A204.1 (cell line): ENCODE results near the gene ERG.

ENCODE experiments used
- FAIRE-seq: peaks from 2 replicates; lab custom pipeline; 2012; peaks lifted over from hg19 to GRCh38; lab: Jason Lieb, UNC

The ERG gene

GRCh38 chr21:38433471-38433870 lies 64.8 kb downstream of the ERG start:
- FAIRE-seq: no peak

DNA sequence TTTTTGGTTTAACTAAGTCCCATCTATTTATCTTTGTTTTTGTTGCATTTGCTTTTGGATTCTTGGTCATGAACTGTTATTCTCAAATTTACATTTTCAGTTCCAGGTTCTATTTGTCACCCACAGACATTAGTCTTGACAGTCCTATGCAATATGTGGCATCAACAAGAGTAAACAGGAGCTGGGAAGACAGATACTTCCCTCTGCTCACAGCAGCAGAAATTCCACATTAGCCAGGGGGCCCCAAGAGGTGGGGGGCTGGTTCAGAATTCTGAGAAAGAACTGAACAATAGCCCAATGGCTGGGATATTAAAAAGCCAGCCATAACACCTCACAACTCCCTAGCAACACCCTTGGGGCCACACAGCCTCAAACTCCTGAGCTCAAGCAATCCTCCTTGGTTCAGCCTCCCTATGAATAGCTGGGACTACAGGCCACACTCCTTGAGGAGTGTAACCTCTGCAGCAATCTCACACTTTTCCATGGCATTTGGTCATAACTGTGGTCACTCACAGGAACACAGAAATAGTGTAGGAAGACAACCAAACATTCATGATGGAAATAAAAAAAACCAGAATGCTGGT lies 67.8 kb downstream of the ERG start:
- FAIRE-seq: no peak

- no peak for FAIRE-seq
Observed at GRCh38 chr21:38429011-38429410, 69.3 kb downstream of the ERG start.

- FAIRE-seq: no peak
Observed at GRCh38 chr21:38428211-38428610, 70.1 kb downstream of the ERG start.

DNA sequence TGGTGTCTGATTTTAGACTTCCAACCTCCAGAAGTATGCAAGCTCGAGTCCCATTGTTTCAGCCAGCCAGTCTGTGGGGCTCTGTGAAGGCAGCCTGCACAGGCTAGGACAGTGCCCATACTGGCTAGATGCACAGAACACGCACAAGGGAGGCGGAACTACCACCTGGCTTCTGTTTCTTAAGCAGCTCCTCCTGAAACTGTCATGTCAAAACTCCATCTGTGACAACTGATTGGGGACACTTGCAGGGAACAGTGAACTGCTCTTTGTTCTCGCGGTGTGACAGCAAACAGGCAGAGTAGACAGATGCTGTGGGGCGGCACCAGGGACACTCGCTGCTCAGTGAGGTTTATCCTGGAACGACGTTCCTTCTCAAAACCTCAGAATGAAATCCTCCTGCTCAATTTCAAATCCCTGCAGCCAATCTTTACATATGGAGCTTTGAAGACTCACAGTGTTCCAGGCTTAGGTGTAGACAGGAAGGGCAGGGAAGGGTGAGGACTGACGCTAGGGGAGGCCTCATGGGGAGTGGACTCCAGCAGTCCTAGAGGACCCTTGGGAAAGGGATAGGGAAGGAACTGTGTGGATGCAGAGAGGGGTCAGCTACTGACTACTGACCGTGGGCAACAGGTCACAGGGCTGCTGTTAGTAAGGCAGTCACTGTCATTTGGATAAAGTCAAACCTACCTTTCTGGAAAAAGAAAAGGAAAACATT lies 73.8 kb downstream of the ERG start:
- FAIRE-seq: no peak

DNA sequence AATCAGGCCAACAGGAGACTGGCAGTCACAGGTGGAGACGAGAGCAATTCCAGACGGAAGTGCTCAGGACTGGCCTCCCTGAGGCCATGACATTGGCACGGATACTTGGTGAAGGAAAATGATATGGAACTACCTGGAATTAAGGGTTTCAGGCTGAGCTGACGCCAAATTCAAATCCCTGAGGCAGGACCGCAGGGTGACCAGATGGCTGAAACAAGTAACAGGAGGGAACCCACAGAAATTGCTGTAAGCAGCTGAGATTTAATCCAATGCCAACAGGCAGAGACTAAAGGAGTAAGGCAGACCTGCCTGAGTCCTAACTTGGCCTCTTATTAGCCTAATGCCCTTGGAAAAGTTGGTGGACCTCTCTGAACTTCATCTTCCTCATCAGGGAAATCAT lies 76.2 kb downstream of the ERG start:
- no peak for FAIRE-seq

GRCh38 chr21:38420140-38420539 lies 78.1 kb downstream of the ERG start:
- no peak for FAIRE-seq

- FAIRE-seq: no peak
Observed at GRCh38 chr21:38417726-38418125, 80.6 kb downstream of the ERG start.

DNA sequence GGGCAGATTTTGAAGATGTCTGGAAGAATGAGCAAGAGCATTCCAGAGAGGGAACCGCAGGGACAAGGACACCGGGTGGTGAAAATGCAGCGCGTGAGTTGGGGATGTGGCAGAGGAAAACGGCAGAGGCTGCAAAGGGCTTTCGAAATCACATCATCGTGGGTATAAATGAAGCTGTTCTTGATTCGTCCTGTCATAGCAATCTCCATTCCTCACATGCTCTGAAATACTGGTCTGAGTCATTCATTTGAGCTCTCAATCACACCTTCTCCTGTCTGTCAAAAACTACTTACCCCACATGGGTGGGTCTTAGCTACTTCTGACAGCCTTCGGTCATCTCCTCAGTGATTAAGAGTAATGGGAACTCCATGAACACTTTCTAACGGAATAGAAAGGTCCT lies 81.5 kb downstream of the ERG start:
- FAIRE-seq: no peak

DNA sequence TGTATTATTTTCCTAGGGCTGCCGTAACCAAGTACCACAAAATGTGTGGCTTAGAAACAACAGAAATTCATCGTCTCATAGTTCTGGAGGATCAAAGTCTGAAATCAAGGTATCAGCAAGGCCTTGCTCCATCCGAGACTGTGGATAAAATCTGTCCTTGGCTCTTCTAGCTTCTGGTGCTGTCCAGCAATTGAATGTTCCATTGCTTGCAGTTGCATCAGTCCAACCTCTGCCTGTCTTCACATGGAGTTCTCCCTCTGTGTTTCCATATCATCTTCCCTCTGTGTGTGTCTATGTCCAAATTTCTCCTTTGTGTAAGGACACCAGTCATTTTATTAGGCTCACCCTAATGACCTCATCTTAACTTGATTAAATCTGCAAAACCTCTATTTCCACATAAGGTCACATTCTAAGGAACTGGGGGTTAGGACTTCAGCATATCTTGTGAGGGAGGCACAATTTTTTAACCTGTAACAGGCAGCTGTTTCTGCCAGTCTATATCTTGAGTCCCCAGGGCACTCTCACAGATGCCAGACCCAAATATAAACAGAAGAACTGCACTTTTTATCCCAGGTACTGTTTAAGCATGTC lies 84.2 kb downstream of the ERG start:
- FAIRE-seq: no peak

GRCh38 chr21:38410466-38410865 lies 87.8 kb downstream of the ERG start:
- no peak for FAIRE-seq

DNA sequence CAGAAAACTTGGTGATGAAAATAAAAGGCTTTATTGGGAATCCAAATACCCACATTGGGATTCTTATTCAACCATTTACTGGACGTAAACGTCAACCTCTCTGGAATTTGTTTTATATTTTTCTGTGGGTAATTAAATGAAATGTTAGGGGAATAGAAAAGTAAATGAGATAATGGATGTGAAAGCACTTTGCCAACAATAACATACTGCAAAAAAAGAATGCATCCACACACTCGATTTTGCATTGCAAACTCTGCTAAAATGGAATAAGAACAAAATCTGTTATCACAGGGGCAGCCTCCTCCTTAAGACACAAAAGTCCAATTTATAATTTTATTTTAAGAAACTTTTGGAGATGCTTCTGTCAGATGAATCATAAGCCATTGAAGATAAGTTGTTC lies 88.4 kb downstream of the ERG start:
- FAIRE-seq: no peak

- no peak for FAIRE-seq
Observed at GRCh38 chr21:38404177-38404576, 94.1 kb downstream of the ERG start.

DNA sequence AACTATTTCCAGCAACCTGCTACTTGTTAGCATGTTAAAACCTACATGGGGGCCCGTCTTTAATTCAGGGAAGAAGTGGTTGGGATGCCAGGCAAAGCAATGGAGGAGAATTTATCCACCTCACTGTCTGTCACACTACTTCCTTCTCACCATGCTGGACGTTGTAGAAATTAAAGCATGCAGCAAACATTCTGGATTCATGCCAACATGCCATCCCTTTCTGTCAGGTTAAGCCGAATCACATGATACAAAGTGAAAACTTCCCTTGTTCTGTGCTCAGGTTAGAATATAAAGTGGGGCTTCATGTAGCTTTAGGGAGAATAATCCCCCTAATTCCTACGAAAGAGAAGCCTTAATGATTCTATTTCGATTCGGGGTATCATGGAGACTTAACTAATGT lies 95.5 kb downstream of the ERG start:
- no peak for FAIRE-seq

DNA sequence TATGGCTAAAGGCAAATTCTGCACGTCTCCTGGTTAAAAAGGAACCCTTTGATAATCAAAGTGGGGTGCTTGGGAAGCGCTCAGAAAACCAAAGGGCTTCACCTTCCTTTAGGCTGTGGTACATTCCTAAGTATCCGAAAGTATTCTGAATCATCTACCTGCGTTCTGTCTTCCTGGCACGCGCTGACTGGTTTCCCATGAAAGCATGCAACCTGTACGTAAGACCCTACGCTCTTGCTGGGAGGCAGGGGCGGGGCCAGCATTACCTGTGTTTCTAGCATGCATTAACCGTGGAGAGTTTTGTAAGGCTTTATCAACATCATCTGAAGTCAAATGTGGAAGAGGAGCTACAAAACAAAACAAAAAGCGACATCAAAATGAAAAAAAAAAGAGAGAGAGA lies 96.0 kb downstream of the ERG start:
- no peak for FAIRE-seq

DNA sequence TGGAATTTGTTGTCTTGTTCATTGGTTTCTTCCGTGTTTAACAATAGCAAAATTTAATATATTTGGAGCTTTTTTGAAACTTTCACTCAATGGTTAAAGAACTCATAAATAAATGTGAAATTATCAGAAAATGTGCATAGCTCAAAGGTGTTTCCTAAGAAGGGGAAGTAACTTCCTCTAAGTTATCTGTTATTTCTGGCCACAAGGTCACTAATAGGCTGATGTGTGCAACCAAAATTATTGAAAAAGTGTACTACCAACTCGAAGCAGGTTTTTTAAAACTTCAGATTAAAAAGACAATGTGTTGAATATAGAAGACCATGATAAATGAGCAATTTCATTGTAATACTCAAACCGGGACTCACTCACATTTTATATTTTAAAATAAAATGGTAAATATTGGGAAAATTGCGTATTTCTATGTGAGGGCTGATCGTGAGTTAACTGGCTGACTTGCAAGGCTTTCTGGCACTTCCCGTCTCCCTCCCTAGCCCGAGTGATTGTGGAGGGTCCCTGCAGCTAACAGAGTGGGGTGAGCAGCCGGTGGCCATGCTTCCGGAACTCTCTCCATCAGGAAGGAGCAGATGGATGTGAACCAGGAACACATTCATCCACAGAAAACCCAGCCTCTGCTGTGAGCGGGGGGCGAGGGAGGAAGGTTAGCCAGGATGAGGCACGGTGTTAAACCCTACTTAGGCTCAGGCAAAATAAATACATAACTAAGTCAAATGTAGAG lies 96.9 kb downstream of the ERG start:
- FAIRE-seq: no peak

DNA sequence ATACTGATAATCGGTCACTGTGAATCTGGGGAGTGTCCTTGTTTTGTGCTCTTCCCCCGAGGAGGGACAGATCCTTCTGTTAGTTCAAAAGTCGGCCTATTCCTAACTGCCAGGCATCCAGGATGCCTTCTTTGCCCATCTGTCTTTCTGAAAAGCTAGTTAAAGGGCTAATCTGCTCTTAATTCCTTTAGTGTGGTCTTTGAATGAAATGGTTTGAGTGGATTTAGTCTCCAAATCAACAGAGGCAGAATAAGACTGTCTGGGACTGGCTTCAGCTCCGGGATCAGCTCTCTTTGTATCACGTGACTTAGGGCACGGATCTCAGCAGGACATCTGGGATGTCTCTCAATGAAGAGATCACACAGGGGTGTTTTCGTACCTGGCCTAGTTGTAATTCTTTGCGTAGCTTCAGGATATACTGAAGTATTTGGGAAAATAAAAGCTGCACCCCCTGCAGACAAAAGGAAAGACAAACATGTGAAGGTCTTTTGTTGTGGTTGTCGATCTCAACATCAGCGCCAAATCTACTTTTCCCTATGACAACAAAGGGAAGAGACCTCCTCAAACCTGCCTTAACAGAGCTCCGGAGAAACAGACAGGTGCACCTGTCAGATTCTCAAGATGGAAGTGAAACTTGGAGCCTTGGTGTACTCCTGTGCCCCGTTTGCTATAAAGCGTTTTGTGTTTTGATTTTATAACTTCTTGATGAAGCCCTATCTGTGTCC lies 97.9 kb downstream of the ERG start:
- FAIRE-seq: no peak

- FAIRE-seq: no peak
Observed at GRCh38 chr21:38399103-38399502, 99.2 kb downstream of the ERG start.

DNA sequence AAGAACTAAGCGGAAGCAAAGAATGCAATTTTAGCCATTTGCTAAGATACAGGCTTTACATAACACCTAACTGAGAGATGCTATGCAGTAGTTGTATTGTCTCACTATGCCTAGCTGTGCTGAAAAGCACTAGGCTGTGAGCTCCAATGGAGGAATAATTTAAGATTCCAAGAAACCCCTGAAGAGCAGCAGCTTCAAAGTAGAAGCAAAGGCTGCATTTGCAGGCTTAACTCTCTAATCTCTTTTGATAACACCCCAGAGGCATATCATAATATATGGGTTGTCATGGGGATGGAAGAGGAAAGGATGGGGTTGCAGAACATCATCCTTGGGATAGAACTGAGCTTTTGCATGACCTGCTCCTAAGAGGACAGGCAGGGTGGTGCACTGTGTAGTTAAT lies 102.0 kb downstream of the ERG start:
- FAIRE-seq: no peak

DNA sequence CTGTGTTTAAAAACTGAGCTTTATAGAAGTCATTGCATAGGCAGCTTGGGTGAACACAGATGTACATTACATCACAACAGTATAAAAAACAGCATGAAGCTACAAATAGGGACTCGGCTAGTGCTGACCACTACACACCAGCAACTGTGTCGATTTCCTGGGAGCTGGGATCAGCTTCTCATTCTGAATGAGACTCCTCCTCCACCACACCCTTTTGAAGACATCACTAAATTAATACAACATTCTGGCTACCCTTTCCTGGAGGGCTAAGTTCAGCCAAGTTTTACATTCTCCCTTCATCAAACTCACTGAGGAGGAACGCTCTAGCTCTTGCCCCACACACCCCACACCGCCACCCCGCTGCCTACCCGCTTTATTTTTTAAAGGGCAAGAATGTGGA lies 102.7 kb downstream of the ERG start:
- FAIRE-seq: no peak

DNA sequence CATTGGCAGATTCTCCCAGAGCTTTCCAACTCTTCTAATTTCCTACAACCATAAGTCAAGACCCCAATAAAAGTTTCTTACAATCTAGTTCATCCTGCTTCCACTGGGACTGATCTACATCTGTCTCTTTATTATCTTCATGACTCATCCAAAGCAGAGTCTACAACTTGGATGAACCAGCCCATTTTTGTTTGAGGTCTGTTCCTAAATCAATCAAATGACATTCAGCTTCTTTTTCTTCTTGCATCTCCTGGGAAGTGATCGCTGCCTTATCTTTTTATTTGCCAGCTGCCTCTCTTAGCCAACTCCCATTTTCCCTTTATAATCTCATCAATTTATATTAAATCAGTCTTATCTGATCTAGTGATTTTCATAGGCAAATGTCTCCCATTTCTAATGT lies 105.6 kb downstream of the ERG start:
- FAIRE-seq: no peak

DNA sequence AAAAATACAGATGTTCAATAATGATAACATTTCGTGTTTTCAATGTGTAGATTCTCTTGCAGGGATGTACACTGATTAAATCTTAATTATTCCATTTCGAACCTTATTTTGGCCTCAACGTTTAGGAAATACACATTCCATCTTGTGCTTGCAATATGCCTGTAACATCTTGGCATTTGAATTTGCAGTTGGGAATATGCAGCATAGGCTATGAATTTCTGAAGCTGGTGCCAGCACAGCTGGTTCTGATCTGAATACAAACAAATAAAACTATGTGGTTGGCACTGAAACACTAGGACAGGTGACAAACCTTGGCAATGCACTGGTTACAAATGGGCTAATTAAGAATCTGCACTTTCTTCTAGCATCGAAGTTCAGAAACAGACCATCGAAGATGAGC lies 108.4 kb downstream of the ERG start:
- no peak for FAIRE-seq

- no peak for FAIRE-seq
Observed at GRCh38 chr21:38389354-38389676, 109.0 kb downstream of the ERG start.
